HG03280 (cell line): ENCODE data around the gene WDR20.

Source experiments
- ATAC-seq: cut with Tn5 transposase; IDR thresholded peaks from one replicate; pipeline ENCODE4 v1.9.1; 2021; ENCODE audit warnings: mild to moderate bottlenecking, moderate library complexity; ENCODE audit not compliant: unreplicated experiment

Gene WDR20

DNA sequence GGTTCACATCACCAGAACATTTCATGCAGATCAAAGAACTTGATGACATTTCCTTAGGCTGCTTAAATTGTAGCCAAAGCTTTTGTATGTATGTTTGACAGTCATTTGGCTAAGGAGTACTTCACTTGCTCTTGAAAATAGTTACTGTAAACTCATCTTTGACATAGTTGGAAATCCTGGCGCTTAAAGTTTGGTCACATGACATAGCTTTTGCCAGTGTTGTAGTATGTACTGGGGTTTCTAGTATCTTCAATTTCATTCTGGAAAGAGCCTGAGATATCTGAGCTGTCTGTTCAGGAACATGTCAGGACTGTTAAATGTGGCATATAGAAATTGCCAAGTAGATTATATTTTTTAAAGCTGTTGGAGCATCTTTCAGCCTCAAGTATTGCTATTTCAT is 55.7 kb downstream of the WDR20 start:
- no peak for ATAC-seq

GRCh38 chr14:102196039-102196901 is 56.6 kb downstream of the WDR20 start:
- ATAC-seq, result no peak

GRCh38 chr14:102196902-102197230 is 57.2 kb downstream of the WDR20 start:
- ATAC-seq, result no peak

- ATAC-seq, result no peak
Measured at GRCh38 chr14:102197317-102197853, 57.7 kb downstream of the WDR20 start.

- ATAC-seq, result no peak
Measured at GRCh38 chr14:102200690-102201352, 61.1 kb downstream of the WDR20 start.

DNA sequence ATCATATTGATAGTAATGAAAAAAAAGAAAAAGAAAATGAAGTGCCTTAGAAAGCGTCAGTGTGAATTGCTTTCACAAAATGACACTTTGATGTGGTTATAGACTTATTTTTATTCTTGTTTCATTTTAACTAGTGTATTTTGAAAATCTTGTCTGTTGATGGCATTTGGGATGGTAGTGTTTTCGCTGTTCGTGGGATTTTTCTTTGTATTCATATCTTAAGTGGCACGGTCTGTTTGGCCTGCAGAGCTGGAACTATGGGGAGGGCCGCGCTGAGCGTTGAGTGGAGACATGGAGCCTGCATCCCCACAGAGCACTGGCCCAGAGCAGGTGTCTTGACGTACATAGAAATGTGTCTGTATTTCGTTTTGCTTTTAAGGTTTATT is 61.6 kb downstream of the WDR20 start:
- no peak for ATAC-seq

DNA sequence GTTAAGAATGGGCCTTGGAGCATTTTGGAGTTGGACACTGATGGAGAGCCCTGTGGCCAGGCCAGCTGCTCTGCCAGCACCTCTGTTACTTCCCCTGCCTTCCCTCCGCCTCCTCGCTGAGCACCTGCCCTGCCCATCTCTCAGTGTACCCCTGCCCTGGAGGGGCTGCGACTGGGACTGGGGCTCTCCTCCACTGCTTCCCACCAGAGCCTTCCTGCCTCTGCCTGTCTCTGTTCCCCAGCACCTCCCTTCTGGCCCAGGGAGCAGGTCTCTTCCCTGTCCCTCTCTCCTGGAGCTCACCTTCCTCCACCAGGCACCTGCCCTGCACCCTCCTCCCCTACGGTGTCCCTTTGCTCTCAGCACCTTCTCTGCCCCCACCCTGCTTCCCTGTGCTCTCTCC is 62.1 kb downstream of the WDR20 start:
- no peak for ATAC-seq

DNA sequence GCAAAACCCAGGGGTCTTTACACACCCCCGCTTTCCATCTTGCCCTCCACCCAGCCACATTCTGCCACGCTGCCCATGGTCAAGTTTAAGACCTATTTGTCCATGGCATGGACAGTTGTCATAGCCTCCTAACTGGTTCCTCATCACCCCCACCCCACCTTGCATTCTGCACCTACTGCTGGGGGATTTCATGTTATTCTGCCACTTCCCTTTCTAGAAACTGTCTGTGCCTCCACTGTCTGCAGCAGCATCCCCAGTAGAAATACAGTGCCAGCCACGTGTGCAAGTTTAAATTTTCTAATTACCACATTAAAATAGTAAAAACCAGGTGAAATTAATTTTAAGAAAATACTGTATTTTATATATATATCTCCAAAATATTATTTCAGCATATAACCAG is 63.2 kb downstream of the WDR20 start:
- ATAC-seq, result no peak

DNA sequence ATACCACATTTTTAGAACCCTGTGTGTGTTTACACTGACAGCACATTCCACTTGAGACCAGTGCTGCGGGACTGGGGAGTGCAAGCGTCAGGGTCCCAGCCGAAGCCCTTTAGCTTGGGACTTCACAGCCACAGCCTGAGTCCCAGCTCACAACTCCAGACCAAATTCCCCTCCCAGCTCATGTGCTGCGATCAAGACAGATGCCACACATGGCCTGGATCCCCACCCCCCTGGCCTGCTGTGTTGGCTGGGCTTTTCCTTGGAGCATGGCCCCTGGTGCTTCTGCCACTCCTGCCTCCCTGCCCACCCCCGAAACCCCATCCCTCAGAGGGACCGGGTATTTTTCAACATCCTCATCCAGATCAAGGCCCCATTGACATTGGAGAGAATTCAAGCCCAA is 63.7 kb downstream of the WDR20 start:
- no peak for ATAC-seq

DNA sequence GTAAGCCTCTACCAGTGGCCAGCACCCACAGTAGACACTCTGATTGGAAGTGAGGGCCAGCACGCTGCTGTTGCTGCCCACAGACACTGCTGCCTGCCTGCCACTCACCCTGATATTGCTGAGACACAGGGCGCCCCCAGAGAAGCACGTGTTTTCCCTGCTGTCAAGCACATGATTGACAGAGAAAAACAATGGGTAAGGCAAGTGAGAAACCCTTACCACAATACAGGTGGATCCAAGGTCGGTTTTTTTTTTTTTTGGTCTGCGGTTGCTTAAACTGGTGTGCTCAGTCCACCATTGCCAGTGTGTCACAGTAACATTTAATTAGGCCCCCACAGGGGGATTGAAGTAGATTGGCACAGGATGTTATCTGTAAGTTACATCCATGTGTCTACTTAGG is 65.9 kb downstream of the WDR20 start:
- no peak for ATAC-seq

DNA sequence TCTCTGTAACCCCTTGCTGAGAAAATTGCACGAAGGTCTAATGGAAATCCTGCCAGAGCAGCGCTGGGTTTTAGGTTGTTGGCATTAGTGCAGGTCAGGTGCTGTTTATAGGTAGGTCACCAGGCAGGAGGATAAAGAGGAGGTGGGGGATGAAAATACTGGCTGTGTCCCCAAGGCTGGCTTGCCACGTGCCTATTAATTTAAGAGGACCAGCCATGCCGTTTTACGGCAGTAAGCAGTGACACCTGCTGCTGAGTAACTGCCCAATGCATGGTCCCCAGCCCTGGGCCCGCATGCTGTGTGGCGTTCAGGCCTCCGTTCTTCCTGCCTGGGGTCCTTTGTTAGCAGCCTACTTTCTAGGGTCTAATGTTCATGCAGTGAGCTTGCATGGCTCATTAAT is 67.2 kb downstream of the WDR20 start:
- ATAC-seq, result no peak

DNA sequence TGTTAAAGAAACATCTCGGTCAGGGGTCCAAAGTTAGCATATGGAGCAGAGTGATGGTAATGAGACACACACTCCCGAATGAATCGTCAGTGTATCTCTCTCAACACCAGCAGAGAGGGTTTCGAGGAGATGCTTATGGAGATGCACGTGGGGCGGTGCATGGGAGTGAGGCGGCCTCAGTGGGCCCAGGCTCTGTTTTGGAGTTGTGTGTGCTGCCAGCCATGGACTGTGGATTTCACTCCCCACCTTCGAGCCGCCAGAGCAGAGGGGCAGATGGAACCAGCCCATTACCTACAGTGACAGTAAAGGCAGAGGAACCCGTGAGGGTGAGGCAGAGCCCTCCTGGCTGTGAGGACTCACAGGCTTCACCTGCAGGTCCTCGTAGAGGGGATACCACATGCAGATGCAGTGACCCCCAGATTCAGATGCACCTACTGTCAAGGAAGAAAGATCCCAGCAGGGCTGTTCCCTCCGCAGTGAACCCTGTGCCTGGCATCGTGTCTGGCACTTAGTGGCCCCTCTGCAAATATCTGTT is 68.2 kb downstream of the WDR20 start:
- ATAC-seq, result no peak

DNA sequence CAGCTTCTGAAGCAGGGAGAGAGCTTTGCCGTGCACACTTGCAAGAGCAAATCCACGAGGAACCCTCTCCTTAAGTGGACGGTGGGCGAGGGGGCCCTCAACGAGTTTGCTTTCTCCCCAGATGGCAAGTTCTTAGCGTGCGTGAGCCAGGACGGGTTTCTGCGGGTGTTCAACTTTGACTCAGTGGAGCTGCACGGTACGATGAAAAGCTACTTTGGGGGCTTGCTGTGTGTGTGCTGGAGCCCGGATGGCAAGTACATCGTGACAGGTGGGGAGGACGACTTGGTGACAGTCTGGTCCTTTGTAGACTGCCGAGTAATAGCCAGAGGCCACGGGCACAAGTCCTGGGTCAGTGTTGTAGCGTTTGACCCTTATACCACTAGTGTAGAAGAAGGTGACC is 69.0 kb downstream of the WDR20 start:
- no peak for ATAC-seq

DNA sequence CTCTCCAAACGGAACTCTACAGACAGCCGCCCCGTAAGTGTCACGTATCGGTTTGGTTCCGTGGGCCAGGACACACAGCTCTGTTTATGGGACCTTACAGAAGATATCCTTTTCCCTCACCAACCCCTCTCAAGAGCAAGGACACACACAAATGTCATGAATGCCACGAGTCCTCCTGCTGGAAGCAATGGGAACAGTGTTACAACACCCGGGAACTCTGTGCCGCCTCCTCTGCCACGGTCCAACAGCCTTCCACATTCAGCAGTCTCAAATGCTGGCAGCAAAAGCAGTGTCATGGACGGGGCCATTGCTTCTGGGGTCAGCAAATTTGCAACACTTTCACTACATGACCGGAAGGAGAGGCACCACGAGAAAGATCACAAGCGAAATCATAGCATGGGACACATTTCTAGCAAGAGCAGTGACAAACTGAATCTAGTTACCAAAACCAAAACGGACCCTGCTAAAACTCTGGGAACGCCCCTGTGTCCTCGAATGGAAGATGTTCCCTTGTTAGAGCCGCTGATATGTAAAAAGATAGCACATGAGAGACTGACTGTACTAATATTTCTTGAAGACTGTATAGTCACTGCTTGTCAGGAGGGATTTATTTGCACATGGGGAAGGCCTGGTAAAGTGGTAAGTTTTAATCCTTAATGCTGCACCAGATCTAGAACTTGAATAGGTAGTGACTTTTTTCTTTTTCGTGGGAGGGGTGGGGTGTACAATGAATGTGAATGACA is 69.7 kb downstream of the WDR20 start:
- no peak for ATAC-seq

DNA sequence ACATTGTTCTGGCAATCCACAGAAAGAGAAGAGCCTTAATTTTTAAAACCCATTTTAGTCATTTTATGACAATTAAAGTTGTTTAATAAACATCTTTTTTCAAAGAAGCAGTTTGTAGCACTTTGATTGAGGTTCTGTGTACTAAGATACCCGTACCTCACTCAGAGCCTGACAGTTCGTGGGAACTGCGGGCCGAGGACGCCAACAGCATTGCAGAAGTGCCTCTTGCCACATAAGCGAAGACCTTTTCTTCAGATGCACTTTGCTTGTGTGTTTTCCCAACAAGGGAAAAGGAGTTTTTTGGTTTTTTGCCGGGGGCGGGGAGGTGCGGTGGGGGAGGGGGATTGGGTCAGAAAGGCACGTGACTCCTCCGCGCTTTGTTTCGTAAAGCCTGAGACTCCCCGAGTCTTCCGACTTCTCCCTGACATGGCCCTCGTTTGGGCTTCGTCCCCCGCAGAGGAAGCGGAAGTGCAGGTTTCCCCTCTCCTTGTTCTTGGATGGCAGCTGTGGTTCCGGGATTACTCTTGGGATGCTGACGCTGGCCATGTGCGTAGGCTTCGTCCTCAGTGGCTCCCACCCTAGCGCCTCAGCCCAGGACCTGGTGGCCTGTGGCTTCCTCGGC is 70.8 kb downstream of the WDR20 start:
- no peak for ATAC-seq

- no peak for ATAC-seq
Measured at GRCh38 chr14:102211240-102211639, 71.5 kb downstream of the WDR20 start.

- ATAC-seq, result no peak
Measured at GRCh38 chr14:102212356-102212755, 72.7 kb downstream of the WDR20 start.

GRCh38 chr14:102212845-102213244 is 73.1 kb downstream of the WDR20 start:
- ATAC-seq, result no peak

GRCh38 chr14:102213470-102213869 is 73.8 kb downstream of the WDR20 start:
- ATAC-seq, result no peak

DNA sequence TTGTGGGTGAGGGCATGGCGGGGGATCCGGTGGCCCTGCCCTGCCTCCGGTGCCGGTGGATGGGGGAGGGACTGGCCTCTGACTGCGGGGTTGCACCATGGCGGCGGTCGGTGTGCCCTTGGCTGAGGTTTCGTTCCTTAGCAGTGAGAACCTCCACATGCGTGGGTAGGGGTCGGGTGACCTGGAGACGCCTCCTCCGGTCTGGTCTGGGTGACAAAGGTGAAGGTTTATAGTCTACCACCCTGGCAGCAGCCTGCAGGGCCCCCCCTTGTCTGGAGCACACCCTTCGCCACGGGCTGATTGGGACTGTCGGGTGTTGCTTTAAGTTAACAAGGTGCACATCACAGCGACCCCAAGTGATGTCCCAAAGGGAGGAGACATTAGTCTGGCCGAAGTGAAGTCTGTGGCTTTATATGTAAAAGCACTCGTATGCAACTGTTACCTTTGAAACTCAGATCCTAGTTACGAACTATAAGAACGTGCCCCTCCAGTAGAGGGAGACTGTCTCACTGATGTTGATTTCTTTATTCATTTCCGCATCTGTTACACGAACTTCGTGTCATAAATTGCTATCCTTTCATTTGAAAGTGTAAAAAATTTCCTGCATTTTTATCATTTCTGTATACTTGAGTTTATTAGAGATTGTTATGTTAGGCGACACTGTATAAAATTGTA is 74.4 kb downstream of the WDR20 start:
- no peak for ATAC-seq
